HG03159 (cell line): ENCODE results near the gene SPTBN2.

Experiments
- ATAC-seq: cut with Tn5 transposase; IDR thresholded peaks from one replicate; pipeline ENCODE4 v1.9.1; 2021; ENCODE audit warnings: mild to moderate bottlenecking, moderate library complexity; ENCODE audit not compliant: unreplicated experiment

Gene SPTBN2

GRCh38 chr11:66704659-66705360 is 24.2 kb downstream of the SPTBN2 start:
- ATAC-seq = no peak

GRCh38 chr11:66701432-66702240 is 27.4 kb downstream of the SPTBN2 start:
- no peak for ATAC-seq

DNA sequence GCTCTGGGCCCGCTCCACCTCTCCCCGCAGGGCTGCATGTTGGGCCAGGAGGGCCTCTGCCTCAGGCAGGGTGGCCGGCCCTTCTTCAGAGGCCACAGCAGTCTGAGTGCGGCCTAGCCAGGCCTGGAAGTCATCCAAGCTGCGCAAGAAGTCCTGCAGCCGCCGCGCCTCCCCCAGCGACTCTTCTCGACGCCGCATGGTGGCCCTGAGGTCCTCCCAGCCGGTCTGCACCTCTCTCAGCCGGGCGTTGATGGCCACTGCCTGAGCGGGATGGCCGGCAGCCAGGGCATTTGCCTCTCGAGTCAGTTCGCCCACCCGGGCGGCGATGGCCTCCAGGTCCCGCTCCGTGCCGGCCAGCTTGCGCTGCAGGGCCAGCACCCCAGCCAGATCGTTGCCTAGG is 28.3 kb downstream of the SPTBN2 start:
- ATAC-seq = no peak

- ATAC-seq = no peak
Measured at GRCh38 chr11:66700337-66700736, 28.7 kb downstream of the SPTBN2 start.

DNA sequence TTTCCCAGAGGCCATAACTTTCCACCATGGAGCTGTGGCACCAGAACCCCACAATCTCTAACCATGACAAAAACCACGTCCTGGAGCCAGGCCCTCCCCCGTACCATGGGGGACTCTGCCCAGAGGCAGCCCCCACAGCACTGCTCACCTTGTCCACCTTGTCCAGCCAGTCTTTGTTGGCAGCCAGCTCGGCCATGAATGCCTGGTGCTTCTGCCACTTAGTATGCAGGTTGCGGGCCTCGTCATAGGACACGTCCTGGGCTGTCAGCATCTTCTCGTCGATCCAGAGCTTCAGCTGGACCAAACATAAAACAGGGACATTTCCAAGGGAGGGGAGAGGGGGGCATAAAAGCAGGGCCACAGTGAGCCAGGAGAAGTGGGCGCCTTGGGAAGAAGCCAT is 30.5 kb downstream of the SPTBN2 start:
- no peak for ATAC-seq

- ATAC-seq = no peak
Measured at GRCh38 chr11:66697988-66698387, 31.0 kb downstream of the SPTBN2 start.

DNA sequence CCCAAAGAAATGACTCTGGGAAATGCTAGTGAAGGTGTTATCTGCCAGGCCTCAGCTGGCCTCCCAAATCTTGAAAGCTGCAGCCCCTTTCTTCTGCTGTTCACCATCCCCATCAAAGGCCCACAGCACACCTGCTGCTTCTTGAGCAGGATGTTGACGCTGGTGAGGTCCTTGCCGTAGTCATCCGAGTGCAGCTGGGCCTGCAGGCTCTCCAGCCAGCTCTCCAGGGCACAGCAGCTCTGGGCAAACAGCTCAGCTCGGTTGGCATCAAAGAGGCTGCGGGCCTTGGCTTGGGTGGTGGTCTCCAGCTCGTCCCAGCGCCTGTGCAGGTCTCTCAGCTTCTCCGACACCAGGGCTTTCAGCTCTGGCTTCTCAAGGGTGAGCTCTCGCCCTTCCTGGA is 32.9 kb downstream of the SPTBN2 start:
- ATAC-seq = no peak

- ATAC-seq = no peak
Measured at GRCh38 chr11:66694732-66695207, 34.2 kb downstream of the SPTBN2 start.

GRCh38 chr11:66694056-66694410 is 35.0 kb downstream of the SPTBN2 start:
- no peak for ATAC-seq

- no peak for ATAC-seq
Measured at GRCh38 chr11:66693356-66694055, 35.5 kb downstream of the SPTBN2 start.

- ATAC-seq = no peak
Measured at GRCh38 chr11:66692871-66693331, 36.1 kb downstream of the SPTBN2 start.

DNA sequence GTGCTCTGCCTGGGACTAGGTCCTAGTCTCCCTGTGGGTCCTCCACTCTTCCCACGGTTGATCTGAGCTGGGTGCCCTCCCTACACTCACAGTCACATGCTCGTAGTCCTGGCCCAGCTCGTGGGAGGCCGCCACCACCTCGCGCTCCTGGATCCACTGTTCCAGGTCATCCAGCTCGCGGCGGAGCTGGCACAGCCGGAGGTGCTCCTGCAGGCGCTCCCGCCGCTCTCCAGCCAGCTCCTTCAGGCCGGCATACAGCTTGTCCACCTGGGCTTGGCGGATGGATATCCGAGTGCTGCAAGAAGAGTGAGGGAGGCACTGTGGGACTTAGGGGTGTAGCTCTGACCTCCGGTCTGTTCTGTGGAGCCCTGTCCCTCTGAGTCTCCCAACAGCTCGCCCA is 36.6 kb downstream of the SPTBN2 start:
- no peak for ATAC-seq

DNA sequence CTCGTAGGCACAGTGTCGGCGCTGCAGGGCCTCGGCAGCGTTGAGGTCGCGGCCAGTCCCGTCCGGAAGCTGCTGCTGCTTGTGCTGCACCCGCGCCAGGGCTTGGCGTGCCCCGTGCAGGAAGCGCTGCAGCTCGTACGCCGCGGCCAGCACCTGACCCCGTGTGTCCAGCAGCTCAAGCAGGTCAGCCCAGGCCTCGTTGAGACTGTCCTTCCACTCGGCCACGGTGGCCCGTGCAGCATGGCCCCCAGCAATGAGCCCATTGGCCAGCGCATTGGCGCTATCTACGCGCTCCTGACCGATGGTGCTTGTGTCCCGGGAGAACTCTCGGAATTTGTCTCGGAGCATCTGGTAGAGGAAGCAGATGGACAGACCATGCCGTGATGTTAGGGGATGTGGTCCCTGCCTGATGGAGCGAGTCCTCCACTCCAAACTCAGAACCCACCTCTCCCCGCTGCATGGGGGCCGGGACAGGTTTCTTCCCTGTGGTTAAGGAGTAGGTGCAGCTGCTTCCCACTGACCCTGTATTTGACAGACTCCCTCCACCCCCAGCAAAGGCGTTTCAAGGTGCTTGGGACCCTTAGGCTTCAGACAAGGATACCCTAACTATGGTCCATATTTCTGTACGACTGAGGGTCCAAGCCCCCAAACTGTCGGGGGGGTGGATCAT is 37.6 kb downstream of the SPTBN2 start:
- ATAC-seq = no peak

DNA sequence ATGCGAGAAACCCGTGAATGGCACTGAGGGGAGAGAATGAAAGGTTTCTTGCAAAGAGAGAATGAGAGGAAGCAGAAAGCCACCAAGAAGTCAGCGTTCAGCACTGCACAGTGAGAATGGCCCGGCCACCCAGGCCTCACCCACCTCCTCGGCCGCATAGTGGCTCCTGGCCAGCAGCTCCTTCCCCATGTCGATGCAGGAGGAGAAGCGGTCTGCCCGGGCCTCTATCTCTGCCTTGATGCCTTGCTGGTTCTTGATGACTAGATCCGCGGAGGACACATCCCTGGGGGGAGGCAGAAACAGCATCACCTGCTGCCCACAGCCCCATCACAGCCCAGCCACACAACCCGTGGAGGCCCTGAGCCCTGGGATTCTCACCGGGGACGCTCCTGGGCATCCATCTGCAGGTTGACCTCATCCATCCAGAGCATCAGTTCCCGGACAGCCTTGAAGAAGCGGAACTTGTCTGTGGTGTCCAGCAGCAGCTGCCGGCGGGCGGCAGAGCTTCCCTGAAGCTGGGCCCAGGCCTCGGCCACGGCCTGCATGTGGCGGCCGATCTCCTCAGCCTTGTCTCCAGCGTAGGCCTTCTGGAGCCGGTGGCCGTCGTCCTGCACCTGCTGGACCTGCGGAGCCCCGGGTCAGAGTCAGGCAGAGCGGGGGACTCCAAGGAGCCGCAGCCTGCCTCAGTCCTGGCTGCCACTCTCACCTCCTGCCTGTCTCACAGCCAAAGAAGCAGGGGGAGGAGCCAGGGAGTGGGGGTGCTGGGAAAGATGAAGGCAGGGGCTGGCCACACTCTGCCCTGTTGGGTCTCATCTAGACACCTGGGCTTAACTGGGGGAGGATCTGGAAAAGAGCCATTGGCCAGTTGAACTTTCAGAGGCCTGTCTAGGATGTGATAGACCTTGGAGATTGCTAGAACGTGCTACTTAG is 39.1 kb downstream of the SPTBN2 start:
- no peak for ATAC-seq

GRCh38 chr11:66688561-66689534 is 40.2 kb downstream of the SPTBN2 start:
- ATAC-seq = no peak

- ATAC-seq = no peak
Measured at GRCh38 chr11:66687831-66688281, 41.2 kb downstream of the SPTBN2 start.

- no peak for ATAC-seq
Measured at GRCh38 chr11:66686801-66687750, 41.9 kb downstream of the SPTBN2 start.
